Fibroblast of villous mesenchyme (primary cell): ENCODE measurements around the gene AFF3. TPM values are rescaled to one million over a fixed set of nuclear protein-coding genes. Genes with fewer than 3 reads are reported as not detected.
A peak's percentile ranks its signal among the peaks of the same experiment; 100 is the strongest.

ENCODE experiments used
- DNase-seq: peaks from one replicate; pipeline ENCODE4 v3.0.0-alpha.2; 2010; ENCODE audit warnings: low read depth
- H3K4me3 ChIP-seq: 2 replicates; pipeline ENCODE4 v1.5.1; 2011; ENCODE audit warnings: low read depth, mild to moderate bottlenecking, low read length
- CTCF ChIP-seq: IDR thresholded peaks from 2 replicates; pipeline ENCODE4 v1.5.1; 2012; ENCODE audit warnings: low read depth, mild to moderate bottlenecking, low read length; ENCODE audit not compliant: insufficient read depth
- total RNA-seq: library from RNA; depleted of rRNA; stranded (reverse); fragments of >200 nt; gene quantifications from 2 replicates; pipeline ENCODE4 v1.2.3, GENCODE V29; 2012

Gene AFF3
- total RNA-seq, 1 donor = 19.4 TPM

GRCh38 chr2:100000915-100001707 lies 141.3 kb downstream of the AFF3 start:
- no peak overlapping the region for H3K4me3 ChIP-seq
- DNase-seq = no peak
- no peak for TF ChIP-seq CTCF

GRCh38 chr2:99998651-99999320 lies 143.6 kb downstream of the AFF3 start:
- no peak for DNase-seq
- H3K4me3 ChIP-seq = no peak overlapping the region
- no peak for TF ChIP-seq CTCF

- no peak for TF ChIP-seq CTCF
- H3K4me3 ChIP-seq = no peak overlapping the region
- no peak for DNase-seq
Observed at GRCh38 chr2:99989905-99990304, 152.5 kb downstream of the AFF3 start.

GRCh38 chr2:99988599-99988998 lies 153.8 kb downstream of the AFF3 start:
- H3K4me3 ChIP-seq = no peak overlapping the region
- DNase-seq = no peak
- TF ChIP-seq CTCF = no peak

- no peak for DNase-seq
- no peak for TF ChIP-seq CTCF
- H3K4me3 ChIP-seq = no peak overlapping the region
Observed at GRCh38 chr2:99987160-99987559, 155.2 kb downstream of the AFF3 start.

- peak; percentile 64 for DNase-seq
Observed at GRCh38 chr2:99984799-99985515, 157.4 kb downstream of the AFF3 start.

More at GRCh38 chr2:99984799-99985515, 157.4 kb downstream of the AFF3 start:
- no peak for TF ChIP-seq CTCF
- H3K4me3 ChIP-seq = no peak overlapping the region
